NCI-H1694 treated with DMSO at 0.1 percent for 48 hours (cell line): ENCODE results near the gene CASS4.
A peak's percentile ranks its signal among the peaks of the same experiment; 100 is the strongest.
"Not testable (repeated sequence)": the region's sequence is repeated elsewhere in the genome, so short reads cannot be mapped to it uniquely, and the experiment has no call there.

Experiments used
- DNase-seq: peaks from one replicate; lab custom pipeline; 2025; lab: John Stamatoyannopoulos, UW

CASS4 gene

DNA sequence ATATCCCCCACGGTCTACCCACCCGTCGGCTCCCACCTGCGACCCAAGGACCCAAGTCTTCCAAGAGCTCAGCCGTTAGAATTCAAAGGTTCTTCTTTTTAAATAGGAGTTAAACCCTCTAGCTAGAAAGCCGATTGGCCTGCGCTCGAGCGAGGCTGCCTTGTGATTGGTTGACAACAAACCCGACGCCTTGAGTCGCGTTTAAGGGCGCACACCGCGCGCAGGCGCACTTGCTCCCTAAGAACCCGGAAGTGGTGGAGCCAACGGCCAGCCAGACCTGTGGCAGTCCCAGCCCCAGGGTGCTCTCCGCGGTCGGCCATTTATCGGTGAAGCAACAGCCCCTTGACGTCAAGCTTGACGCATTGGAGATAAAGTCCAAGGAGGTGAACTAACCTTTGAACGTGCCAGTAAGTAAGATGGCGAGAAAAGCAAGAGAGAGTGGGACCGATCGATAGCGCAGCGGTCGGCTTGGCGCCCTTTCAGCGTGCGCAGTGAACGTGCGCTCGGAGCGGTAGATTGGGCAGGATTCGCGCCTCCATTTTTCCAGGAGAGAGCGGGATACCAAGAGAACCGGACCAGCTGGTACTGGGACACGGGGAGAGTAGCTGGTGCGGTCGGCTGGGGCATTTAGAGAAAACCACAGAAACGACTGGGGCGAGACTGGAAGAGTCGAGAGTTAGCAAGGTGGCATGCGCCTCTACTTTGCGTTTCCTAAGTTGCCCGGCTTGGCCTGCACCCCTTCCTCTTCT, 19.8 kb upstream of the CASS4 start, which contains the start of the genes AURKA and CSTF1:
Gene AURKA (minus strand): TSS at position 84 of the 749 bp plus-strand sequence. CDS start 4,018 bp downstream, outside the sequence.
Gene CSTF1 (plus strand): TSS at position 514 of the 749 bp plus-strand sequence. CDS start 2,908 bp downstream, outside the sequence.
- peak; percentile 94 for DNase-seq

DNA sequence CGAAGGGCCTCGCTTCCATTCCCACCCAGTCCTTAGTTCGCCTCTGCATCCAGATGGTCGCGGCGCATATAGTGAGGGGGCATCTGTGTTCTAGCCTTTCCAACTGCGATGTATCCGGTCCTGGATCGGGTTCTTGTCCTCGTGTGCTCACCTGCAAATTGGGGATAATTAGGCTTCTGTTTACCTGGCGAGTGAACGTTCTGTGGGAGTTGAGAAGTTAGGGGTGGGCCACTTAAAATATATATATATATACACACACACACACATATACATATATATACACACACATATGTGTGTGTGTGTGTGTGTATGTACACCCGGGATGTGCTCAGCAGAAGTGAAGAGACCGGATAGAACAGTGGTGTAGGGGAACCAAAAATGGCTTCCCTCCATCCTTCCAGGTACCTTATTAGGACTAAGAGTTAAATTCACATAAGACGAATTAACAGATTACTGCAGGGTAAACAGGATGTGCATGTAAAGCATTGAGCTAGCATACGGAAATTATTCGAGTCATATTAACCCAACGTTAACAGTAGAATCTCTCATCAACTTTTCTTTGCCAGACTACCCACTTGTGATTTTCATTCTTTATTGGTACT, 19.1 kb upstream of the CASS4 start:
- peak; percentile 1 for DNase-seq

DNA sequence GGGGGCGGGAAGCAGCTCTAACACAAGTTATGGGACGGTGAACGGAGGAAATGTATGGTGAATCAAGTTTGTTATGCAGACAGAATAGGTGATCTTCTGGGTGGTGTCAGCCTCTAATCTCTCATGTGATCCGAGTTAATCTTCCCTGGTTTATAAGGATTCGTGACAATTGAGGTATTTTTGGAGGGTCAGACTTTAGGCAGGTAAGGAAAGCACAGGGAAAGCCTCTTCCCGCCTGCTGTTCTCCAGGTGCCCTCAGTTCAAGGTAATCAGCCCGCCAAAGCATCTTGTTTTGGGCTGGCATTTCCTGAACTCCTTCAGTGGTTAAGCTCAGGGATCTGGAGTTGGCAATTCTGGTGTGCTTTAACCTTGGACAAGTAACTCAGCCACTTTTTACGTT, 18.4 kb upstream of the CASS4 start:
- DNase-seq = no peak

DNA sequence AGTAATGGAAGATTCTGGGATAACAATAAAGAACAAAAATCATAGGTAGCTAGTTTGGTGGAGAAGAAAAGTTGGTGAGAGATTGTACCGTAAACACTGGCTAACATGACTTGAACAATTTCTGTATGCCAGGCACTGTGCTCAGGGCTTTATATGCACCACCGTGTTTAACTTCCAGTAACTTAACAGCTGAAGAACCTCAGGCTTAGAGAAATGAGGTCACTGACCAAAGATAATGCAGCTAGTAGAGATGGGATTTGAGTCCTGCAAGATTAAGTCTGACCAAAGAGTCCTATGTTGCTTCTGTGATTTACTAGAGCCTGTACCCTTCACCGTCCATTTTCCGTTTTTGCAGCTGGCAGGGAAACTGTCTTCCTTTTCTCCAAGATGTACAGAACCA, 16.9 kb upstream of the CASS4 start:
- DNase-seq = no peak

DNA sequence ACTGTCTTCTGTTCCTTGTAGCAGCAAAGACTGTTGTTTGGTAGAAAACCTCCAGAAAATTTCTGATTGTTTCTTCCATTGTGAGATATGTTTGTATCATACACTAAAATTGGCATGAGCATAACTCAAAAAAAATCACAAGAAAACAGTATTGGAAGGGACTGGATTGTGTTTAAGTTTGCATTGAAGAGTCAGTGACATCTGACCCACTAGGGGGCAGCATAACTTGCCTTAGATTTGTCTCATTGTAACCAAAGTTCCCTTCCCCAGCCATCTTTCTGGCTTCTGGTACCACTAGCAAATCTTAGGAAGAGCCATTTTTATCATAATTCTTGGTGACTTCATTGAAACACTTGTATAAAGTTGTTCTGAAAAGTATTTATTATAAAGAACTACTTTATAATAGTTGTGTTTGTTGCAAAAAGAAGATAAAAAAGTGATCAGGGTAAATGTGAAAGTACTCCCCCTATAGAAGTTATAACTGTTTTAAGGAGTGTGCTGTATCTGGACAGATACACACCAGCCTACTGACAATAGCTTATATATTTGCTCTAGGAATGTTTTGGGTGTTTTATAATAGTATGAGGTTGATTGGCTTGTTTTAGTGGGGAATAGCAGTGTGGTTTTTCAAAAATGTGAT, 11.9 kb upstream of the CASS4 start:
- peak; percentile 15 for DNase-seq

DNA sequence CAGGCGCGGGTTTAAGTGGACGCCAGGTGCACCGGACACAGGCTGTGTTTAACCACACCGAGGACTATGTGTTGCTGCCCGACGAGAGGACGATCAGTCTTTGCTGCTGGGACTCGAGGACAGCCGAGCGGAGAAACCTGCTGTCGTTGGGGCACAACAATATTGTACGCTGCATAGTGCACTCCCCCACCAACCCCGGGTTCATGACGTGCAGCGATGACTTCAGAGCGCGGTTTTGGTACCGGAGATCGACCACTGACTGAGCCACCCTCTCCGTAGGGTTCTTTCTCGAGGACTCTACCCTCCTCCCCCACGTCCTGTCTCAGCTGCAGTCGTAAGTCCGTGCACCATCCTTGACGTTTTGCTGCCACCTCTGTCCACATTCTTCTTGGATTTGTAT, 8.6 kb upstream of the CASS4 start:
- no peak for DNase-seq

DNA sequence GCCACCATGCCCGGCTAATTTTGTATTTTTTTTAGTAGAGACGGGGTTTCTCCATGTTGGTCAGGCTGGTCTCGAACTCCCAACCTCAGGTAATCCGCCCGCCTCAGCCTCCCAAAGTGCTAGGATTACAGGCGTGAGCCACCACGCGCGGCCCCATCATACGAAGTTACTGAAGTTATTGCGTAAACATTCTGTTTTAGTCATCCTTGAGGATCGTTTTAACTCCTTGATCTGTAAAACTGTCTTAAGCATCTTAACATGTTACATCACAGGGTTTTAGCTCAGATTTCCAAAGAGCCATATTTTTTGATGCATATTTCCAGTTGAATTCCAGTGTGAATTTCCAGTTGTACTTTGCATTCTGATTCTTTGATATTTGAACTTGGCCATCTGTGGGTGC, 6.7 kb upstream of the CASS4 start:
- not testable (repeated sequence) for DNase-seq

DNA sequence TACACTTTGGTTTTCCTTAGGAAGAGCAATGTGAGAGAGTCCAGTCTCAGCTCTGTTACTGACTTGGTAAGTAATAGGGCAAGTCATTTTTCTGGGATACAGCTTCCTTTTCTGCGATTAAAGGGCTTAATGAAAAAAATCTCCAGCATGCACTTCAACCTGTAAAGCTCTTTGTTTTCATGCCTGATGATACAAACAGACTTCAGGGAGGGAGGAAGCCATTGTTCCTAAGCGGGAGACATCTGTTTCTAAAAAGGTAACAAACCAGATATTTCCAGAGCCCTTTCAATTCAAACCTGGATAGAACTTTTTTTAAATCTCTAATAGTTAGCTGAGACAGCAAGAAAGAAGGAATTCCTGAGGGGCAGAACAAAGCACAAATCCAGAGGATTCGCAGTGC, 5.2 kb upstream of the CASS4 start:
- no peak for DNase-seq

DNA sequence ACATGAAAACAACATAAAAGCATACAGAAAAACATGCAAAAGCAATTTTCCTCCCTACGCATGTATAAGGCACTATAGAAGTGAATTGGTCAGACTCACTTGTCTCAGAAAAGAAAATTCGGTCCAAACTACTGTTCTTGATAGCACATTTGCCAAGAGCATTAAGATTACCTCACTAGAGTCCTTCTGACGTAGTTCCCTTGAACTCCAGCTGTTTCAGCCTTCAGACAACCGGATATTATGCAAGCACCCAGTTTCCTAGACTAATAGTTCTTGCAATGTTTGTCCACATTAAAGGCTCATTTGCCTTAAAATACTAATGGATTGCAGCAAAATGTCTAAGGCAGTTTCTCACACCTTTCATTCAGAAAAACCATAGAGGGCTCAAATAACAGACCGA, 2.5 kb upstream of the CASS4 start:
- no peak for DNase-seq

DNA sequence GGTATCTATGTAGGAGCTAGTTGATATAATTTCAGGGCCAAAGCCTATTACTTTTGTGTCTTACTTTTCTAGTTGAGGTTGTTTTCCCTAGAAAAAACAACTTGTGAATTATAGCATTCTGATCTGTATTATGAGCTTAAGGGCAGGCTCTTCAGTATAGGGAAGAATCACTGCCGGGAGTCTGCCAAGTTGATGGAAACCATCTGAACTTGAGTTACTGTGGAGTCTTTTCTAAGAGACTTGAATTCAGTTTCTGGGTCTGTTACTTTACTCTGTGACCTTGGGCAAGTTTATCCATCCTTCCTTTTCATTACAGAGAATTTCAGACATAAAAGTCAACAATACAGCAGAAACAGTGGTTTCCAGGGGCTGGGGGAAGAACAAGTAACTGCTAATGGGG, 2.1 kb upstream of the CASS4 start:
- no peak for DNase-seq

DNA sequence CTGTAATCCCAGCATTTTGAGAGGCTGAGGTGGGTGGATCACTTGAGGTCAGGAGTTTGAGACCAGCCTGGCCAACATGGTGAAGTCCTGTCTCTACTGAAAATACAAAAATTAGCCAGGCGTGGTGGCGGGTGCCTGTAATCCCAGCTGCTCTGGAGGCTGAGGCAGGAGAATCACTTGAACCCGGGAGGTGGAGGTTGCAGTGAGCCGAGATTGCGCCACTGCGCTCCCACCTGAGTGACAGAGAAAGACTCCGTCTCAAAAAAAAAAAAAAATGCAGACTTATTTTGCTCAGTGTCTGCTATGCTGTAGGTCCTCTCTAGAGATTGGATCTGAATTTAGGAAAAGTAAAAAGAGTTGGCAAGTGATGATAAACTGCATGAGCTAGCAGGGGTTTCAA, 773 bp upstream of the CASS4 start:
- DNase-seq = not testable (repeated sequence)

DNA sequence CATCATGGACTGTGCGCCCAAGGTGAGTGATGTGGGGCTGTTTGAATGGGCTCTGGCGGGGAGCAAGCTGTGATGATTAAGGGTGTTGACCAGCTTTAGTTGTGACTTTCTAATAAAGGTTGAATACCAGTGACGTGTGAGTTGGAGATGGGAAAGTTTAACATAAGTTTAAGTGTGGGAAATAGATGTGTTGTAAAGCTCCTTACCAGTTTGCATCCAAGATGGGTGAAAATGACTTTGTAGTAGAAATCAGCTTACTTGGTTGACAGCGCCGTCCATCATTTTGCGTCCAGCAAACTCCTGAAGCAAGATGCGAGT, 372 bp downstream of the CASS4 start:
- no peak for DNase-seq

DNA sequence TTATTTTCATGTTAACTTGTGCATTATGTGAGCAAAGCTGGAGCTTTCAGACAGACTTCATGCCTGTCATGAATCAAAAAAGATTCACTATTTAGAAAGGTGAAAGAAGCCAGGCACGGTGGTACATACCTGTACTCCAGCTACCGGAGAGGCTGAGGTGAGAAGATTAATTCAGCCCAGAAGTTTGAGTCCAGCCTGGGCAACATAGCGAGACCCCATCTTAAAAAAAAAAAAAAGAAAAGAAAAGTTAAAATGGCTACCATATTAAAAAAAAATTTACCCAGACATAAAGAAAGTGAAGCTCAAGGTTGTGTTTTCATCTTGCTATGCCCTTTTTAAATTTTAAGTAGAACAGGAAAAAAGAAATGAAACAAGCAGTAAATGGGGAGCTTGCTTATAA, 889 bp downstream of the CASS4 start:
- no peak for DNase-seq

DNA sequence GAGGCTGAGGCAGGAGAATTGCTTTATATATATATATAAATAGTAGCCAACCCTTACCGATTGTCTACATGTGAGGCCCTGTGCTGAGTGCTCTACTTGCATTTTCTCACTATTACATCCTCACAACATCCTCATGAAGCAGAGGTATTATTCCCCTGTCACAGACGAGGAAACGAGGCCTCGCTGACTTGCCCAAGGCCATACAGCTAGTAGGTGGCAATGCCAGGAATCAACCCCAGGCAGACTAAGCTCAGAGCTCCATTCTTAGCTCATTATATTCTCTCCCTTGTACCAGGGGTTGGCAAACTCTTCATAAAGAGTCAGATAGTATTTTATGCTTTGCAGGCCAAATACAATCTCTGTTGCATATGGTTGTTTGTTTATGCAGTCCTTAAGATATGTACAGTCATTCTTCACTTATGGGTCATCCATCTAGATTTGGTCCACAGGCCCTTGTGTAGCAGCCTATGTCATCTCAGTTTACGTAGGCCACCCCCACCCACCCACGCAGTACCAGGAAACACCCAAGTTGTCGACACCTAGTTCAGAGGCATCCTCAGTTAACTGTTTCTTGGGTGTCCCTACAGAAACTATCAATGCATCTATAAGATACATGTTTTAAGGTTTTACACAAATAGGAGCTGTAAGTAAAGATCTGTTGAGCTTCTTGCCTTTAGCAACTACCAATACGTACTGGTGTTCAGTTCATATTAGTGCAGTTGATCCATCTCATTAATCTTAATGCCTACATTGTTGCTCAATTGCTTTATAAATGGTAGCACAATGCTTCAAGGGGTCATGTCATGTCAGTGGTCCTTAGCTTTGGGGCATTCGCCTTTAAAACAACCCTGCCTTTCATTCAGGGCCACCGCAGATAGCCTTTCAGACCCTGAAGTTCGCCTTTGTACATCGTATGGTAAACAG, 3.0 kb downstream of the CASS4 start:
- DNase-seq = no peak

DNA sequence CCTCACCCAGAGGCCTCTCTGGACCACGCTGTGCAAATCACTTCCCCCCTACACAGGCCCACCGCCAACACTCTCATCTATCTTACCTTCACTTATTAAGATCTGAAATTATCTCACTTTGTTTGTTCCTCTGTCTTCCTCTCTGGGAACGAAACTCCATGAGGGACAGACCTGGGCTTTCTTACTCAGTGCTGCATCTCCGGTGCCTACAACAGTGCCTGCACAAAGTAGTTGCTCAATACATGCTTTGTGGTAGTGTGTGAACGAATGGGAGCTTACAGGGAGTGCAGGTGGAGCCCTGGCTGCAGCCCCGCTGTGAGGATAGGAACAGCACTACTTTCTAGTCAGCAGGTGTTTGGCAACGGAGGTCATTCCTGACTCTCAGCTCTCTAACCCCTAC, 5.3 kb downstream of the CASS4 start:
- no peak for DNase-seq

DNA sequence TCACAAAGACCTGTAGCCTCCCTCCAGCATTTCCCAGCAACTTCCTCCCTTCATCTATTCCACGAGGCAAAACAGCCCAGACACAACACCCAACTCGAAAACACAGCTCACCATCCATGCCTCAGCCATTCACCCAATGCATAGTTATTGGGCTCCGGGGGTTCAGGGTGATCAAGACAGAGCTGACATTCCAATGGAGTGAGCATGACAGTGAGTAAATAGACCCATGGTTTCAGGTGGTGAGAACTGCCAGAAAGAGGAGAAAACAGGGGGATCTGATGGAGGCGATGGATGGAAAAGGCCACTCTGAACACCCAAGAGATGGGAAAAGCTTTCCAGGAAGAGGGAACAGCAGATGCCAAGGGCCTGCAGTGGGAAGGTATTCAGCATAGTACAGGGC, 5.9 kb downstream of the CASS4 start:
- DNase-seq = no peak

DNA sequence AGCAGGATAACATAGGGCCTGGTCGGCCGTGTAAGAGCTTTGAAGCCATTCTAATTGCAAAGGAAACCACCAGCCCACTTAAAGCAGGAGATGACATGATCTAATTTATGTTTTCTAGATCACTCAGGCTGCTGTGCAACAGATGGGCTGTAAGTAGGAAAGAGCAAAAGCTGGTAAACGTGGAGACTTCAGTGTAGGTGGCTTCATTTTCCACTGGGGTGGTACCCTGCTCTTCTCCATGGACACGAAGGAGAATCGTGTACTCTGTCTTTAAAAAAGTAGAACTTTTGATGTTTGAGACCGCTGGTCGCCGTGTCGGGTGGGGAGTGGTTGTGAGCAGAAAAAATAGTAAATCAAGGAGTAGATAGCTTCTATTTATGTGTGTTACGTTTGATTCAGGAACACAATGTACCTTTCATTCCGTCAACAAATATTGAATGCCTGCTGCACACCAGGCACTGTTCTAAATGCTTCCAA, 6.4 kb downstream of the CASS4 start:
- no peak for DNase-seq

DNA sequence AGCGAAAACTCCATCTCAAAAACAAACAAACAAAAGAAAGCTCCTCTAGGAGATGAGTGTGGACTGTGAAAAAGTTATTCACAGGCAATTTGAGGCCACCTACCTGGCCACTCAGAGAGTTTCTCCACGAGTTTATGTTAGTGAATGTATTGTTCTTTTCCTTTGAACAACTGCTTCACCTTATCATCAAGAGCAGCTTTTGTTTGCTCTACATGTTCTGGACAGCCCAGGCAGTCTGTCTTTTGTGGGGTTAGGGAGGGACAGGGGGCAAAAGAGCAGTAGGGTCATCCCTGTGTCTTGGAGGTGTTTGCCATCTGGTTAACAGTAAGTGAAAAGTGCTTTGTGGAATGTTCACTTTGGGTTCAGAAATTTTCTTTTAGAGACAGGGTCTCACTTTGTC, 8.0 kb downstream of the CASS4 start:
- no peak for DNase-seq

DNA sequence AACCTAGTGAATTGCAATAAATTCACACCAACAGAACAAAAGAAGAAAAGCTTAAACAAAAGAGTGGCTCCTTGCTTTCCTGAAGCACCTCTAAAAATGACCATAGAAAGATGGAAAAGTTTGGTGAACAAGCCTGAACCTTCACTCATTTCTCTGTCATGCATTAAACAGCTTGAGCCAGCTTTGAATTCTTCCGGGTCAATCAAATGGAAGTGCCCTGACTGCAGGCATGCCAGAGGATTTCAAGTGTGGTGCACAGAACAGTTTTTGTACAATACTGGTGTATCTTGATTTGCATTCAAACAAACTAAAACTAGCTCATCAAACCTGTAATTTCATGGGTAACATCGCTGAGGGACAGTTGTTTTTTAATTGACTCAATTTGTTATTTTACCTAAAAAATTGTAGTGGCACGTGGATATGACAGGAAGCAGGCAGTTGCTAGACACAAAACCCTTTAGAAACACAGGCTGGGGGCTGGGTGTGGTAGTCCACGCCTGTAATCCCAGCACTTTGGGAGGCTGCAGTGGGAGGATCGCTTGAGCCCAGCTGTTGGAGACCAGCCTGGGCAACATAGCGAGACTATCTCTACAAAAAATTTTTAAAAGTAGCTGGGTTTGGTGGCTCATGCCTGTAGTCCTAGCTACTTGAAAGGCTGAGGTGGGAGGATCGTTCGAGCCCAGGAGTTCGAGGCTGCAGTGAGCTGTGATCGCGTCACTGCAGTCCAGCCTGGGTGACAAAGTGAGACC, 9.1 kb downstream of the CASS4 start:
- no peak for DNase-seq

DNA sequence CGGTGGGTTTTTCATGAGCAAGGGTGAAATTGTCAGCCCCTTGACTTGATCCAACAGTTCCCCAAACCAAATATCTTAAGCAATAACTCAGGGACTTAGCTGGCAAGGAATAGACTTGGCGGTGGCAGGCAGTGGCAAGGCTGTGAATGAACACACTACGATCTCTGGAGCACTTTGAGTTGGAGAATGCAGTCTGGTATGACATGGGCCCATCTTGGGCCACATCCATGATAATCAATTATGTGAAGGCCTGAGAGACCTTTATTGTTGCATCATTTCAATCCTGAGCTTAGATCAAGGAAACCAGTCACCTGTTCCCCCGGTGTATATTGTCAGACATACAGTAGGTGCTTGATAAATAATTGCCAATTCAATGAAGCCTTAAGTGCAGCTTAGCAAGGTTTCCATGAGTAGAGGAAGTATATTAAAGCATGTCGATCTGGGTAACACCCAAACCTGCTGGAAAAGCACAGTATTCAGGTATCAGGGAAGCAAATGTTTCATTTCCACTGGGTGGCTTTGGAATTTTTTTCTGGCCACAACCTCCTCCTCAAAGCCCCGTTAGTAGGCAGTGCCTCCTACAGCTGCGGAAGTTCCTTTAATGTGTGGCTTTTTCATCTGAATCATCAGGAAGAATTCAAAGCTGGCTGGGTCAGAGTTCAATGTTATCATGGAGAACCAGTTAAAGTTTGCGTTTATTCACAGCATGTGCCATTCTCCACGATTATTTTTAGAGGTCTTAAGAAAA, 10.2 kb downstream of the CASS4 start:
- DNase-seq = no peak

DNA sequence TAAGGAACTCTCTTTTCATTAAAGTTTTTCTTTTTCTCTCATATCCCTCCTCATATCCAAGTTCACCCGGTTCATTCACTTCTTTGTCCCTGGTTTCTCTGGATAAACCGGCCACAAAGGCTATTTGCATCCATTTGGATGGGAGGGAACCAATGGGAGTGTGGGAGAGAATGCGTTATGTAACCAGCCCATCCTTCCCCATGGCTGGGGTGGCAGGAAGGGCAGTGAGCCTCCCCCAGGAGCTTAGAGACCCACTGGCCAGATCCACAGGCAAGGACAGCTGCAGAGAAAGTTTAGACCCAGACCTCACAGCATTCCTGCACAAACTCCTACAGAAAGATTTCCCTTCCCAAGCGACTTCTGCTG, 10.7 kb downstream of the CASS4 start:
- DNase-seq = no peak
